Ovary (tissue), 9 donors: ENCODE measurements around the gene IMMP2L. TPM values are rescaled to one million over a fixed set of nuclear protein-coding genes. Genes with fewer than 3 reads are reported as not detected.

Experiments used
- DNase-seq, 5 donors: peaks; one replicate each; pipeline ENCODE4 v3.0.0-alpha.2; 2019 to 2020
- H3K27ac ChIP-seq, 2 donors: fragments of 200-600 bp; one replicate each; pipeline versions ENCODE4 v1.5.1 to v1.8.0; 2019 to 2022
- H3K27me3 ChIP-seq: fragments of 200-600 bp; one replicate; pipeline ENCODE4 v1.8.0; 2022
- H3K36me3 ChIP-seq: fragments of 200-600 bp; sonication (generic); one replicate; pipeline ENCODE4 v1.5.1; 2019
- H3K4me1 ChIP-seq: one replicate; pipeline ENCODE4 v1.8.1; 2013; ENCODE audit warnings: mild to moderate bottlenecking, moderate library complexity; ENCODE audit not compliant: insufficient read depth
- H3K4me3 ChIP-seq: fragments of 200-600 bp; sonication (generic); one replicate; pipeline ENCODE4 v1.5.1; 2017
- H3K9me3 ChIP-seq, 2 donors: fragments of 200-600 bp in 1 of 2; sonication (generic) in 1 of 2; one replicate each; pipeline versions ENCODE4 v1.5.1 to v1.8.1; 2013 to 2019; ENCODE audit warnings: mild to moderate bottlenecking in 1 of 2, moderate library complexity in 1 of 2
- EP300 ChIP-seq: sonication (generic); formaldehyde crosslinking; IDR thresholded peaks from one replicate; pipeline ENCODE4 v1.6.1; 2017; ENCODE audit warnings: antibody characterized with exemption
- POLR2A ChIP-seq: fragments of 450-650 bp; IDR thresholded peaks from one replicate; pipeline ENCODE4 v1.6.1; 2017; ENCODE audit warnings: antibody characterized with exemption, mild to moderate bottlenecking, moderate library complexity
- WGBS, 3 donors: extraction: QIAGEN DNeasy Blood & Tissue Kit in 1 of 3; methylation state at CpG; one replicate each; pipeline versions ENCODE4 v1.1.5 to v1.1.7; 2013 to 2017; 5-methylcytosine and 5-hydroxymethylcytosine counted together
- intact Hi-C, 4 donors: fragments of 100-400 bp; cut with DNase I; formaldehyde crosslinking; loops; one replicate each; pipeline versions ENCODE4 v1.11.0 to v1.15.1; 2022 to 2023
- polyA plus RNA-seq, 2 donors: library from polyadenylated mRNA; stranded (reverse); fragments of 200-250 nt in 1 of 2; fragments of 350-450 nt in 1 of 2; fragmentation: Illumina TruSeq in 1 of 2; extraction: RNeasy Lipid Tissue Mini Kit (QIAGEN cat#74804) in 1 of 2; gene quantifications; one replicate each; pipeline ENCODE4 v1.2.3, GENCODE V29; 2013 to 2014
- total RNA-seq, 7 donors: library from RNA; depleted of rRNA in 2 of 7; stranded (reverse); fragments of >200 nt in 2 of 7; fragmentation: NEBNext Ultra II Directional in 3 of 7; extraction: Animal tissue kit (Norgen Biotek cat#: 25700) in 3 of 7; gene quantifications; one replicate each; pipeline versions ENCODE4 v1.1.0 to v1.2.4, GENCODE V29; 2016 to 2023
- TF ChIP-seq, protein P1 (sequence below), 3 donors: fragments of 450-650 bp in 2 of 3; fragments of 200-600 bp in 1 of 3; IDR thresholded peaks; one replicate each; pipeline versions ENCODE4 v1.5.1 to v1.8.0; 2016 to 2022; ENCODE audit warnings: antibody characterized with exemption in 3 of 3, mild to moderate bottlenecking in 1 of 3
- donor health status: DM: no; HTN: no; CAD: no; lungs with moderate emphysema.
- donor health status: DM: no; HTN: no; CAD: no.
- donor health status: Bipolar disorder and iron deficiency.
- donor health status: DM: yes; HTN: yes; CAD: no.
- donor health status: DM: no; HTN: no; CAD: no.
- donor health status: DM: yes; HTN: yes; CAD: no.

The IMMP2L gene
- total and polyA plus RNA-seq, 9 donors = 19.5 to 36.9 (median 29.9) TPM

- no peak overlapping the region for H3K27ac ChIP-seq
- no peaks in the 10 kb centered on the region for H3K9me3 ChIP-seq
- no peaks in the 10 kb centered on the region for H3K27me3 ChIP-seq
- DNase-seq = no peak
- intact Hi-C loops = no loop called here
- WGBS, 3 donors = 93 to 98% (median 96%) methylated on average over 2 of the region's 2 CpGs
- H3K4me3 ChIP-seq = no peak overlapping the region
- no peaks in the 10 kb centered on the region for H3K4me1 ChIP-seq
- TF ChIP-seq EP300 = no peak
- no peak for TF ChIP-seq POLR2A
- TF ChIP-seq, protein P1, sequence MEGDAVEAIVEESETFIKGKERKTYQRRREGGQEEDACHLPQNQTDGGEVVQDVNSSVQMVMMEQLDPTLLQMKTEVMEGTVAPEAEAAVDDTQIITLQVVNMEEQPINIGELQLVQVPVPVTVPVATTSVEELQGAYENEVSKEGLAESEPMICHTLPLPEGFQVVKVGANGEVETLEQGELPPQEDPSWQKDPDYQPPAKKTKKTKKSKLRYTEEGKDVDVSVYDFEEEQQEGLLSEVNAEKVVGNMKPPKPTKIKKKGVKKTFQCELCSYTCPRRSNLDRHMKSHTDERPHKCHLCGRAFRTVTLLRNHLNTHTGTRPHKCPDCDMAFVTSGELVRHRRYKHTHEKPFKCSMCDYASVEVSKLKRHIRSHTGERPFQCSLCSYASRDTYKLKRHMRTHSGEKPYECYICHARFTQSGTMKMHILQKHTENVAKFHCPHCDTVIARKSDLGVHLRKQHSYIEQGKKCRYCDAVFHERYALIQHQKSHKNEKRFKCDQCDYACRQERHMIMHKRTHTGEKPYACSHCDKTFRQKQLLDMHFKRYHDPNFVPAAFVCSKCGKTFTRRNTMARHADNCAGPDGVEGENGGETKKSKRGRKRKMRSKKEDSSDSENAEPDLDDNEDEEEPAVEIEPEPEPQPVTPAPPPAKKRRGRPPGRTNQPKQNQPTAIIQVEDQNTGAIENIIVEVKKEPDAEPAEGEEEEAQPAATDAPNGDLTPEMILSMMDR (IDR thresholded peaks at IDR 0.05) = no peak
- H3K36me3 ChIP-seq = no peaks in the 10 kb centered on the region
Measured at GRCh38 chr7:111226800-111227199, 335.5 kb downstream of the IMMP2L start.

GRCh38 chr7:111224354-111225231 is 337.7 kb downstream of the IMMP2L start:
- DNase-seq = no peak
- Histone ChIP-seq H3K4me3 (no peak overlapping the region), H3K4me1 (no peaks in the 10 kb centered on the region), H3K27me3 (no peaks in the 10 kb centered on the region), H3K36me3 (no peaks in the 10 kb centered on the region), H3K27ac (no peak overlapping the region), H3K9me3 (no peaks in the 10 kb centered on the region)
- WGBS, 3 donors = 41 to 43% (median 42%) methylated on average over 2 of the region's 2 CpGs
- no peak for TF ChIP-seq POLR2A
- TF ChIP-seq, protein P1 (IDR thresholded peaks at IDR 0.05) = no peak
- no peak for TF ChIP-seq EP300
- intact Hi-C loops = no loop called here

GRCh38 chr7:111223802-111224253 is 338.5 kb downstream of the IMMP2L start:
- no peaks in the 10 kb centered on the region for H3K9me3 ChIP-seq
- TF ChIP-seq, protein P1 (IDR thresholded peaks at IDR 0.05) = no peak
- TF ChIP-seq POLR2A (no peak), EP300 (no peak)
- H3K27ac ChIP-seq = no peak overlapping the region
- 74 to 77% (median 76%) methylated on average over 2 of the region's 2 CpGs for WGBS, 3 donors
- no peaks in the 10 kb centered on the region for H3K36me3 ChIP-seq
- no peak overlapping the region for H3K4me3 ChIP-seq
- no peaks in the 10 kb centered on the region for H3K27me3 ChIP-seq
- no peaks in the 10 kb centered on the region for H3K4me1 ChIP-seq
- intact Hi-C loops = no loop called here
- no peak for DNase-seq

- intact Hi-C loops = no loop called here
- TF ChIP-seq POLR2A = no peak
- TF ChIP-seq, protein P1 (IDR thresholded peaks at IDR 0.05) = no peak
- no peak for TF ChIP-seq EP300
- H3K27ac ChIP-seq = no peak overlapping the region
- no peaks in the 10 kb centered on the region for H3K36me3 ChIP-seq
- no peaks in the 10 kb centered on the region for H3K9me3 ChIP-seq
- no peak overlapping the region for H3K4me3 ChIP-seq
- H3K27me3 ChIP-seq = no peaks in the 10 kb centered on the region
- DNase-seq = no peak
- H3K4me1 ChIP-seq = no peaks in the 10 kb centered on the region
Measured at GRCh38 chr7:111215550-111215949, 346.7 kb downstream of the IMMP2L start.
